Hepatocyte (in vitro differentiated cells): ENCODE measurements around the gene RP9.

ENCODE experiments used
- EZH2 ChIP-seq: fragments of 200-600 bp; sonication (generic); IDR thresholded peaks from 2 replicates; pipeline ENCODE4 v1.6.1; 2016; ENCODE audit warnings: antibody characterized with exemption, mild to moderate bottlenecking, borderline replicate concordance
- TF ChIP-seq, protein P1 (sequence below): fragments of 200-600 bp; sonication (generic); IDR thresholded peaks from 2 replicates; pipeline ENCODE4 v1.5.1; 2016; ENCODE audit warnings: antibody characterized with exemption, mild to moderate bottlenecking; ENCODE audit not compliant: poor library complexity

DNA sequence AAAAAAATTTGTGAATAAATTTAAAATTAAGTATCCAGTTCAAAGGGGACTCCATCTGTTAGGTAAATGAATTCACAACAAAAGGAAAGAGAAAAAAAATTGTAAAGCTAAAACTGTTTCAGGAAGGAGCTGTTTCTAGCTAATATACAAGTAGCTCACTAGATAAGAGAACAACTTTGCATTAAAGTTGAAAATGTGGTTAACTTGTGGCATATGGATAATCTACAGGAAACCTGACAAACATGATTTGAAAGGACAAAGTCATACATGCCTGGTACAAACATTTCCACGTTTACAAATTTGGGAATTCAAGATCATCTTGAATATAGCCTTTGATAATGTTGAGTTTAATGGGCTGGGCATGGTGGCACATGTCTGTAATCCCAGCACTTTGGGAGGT is 55.5 kb downstream of the RP9 start:
- no peak for TF ChIP-seq EZH2
- TF ChIP-seq, protein P1, sequence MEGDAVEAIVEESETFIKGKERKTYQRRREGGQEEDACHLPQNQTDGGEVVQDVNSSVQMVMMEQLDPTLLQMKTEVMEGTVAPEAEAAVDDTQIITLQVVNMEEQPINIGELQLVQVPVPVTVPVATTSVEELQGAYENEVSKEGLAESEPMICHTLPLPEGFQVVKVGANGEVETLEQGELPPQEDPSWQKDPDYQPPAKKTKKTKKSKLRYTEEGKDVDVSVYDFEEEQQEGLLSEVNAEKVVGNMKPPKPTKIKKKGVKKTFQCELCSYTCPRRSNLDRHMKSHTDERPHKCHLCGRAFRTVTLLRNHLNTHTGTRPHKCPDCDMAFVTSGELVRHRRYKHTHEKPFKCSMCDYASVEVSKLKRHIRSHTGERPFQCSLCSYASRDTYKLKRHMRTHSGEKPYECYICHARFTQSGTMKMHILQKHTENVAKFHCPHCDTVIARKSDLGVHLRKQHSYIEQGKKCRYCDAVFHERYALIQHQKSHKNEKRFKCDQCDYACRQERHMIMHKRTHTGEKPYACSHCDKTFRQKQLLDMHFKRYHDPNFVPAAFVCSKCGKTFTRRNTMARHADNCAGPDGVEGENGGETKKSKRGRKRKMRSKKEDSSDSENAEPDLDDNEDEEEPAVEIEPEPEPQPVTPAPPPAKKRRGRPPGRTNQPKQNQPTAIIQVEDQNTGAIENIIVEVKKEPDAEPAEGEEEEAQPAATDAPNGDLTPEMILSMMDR: no peak
